ENCODE results near the gene MPIG6B. TPM values are rescaled to one million over a fixed set of nuclear protein-coding genes. Genes with fewer than 3 reads are reported as not detected.

MPIG6B gene, protein sequence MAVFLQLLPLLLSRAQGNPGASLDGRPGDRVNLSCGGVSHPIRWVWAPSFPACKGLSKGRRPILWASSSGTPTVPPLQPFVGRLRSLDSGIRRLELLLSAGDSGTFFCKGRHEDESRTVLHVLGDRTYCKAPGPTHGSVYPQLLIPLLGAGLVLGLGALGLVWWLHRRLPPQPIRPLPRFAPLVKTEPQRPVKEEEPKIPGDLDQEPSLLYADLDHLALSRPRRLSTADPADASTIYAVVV
- polyA plus RNA-seq, result 0.88 TPM
- long read RNA-seq, donor 1, partial matches to known transcripts, result 333 of 593 reads
- long read RNA-seq, donor 1, other reads (novel, unspliced or antisense), result 260 of 593 reads
- long read RNA-seq, donor 2, result 0 reads
- long read RNA-seq, donor 3, result 0 reads
- long read RNA-seq, donor 4, result 0 reads
- long read RNA-seq, donor 5, result 0 reads
- long read RNA-seq, donor 6, result 0 reads
- long read RNA-seq, donor 7, result 0 reads
- long read RNA-seq, donor 8, result 0 reads
- long read RNA-seq, donor 9, result 0 reads
- long read RNA-seq, donor 10, result 0 reads
- long read RNA-seq, donor 11, result 0 reads

GRCh38 chr6:31723245-31723979, at the start of gene MPIG6B:
Gene MPIG6B, plus strand, starts transcription at chr6:31723373. Its CDS starts 11 bp downstream, at chr6:31723384.
- WGBS (ENCODE audit: insufficient coverage, low lambda C conversion rate), result 67% methylated on average over 1 of the region's 46 CpGs
- no peak for DNase-seq
- Histone ChIP-seq H3K4me3 (ENCODE audit: low read length) (no peak within 1 kb of the TSS), H3K36me3 (ENCODE audit: control insufficient read depth, insufficient read depth, low read length) (peaks cover 27% of the 10 kb centered on the region), H3K27me3 (ENCODE audit: control insufficient read depth, insufficient read depth, low read length) (no peaks in the 10 kb centered on the region), H3K9me3 (ENCODE audit: control insufficient read depth, low read depth, low read length) (peaks cover 2% of the 10 kb centered on the region), H3K27ac (ENCODE audit: low read length) (no peak within 1 kb of the TSS), H3K4me1 (ENCODE audit: control insufficient read depth, insufficient read depth, low read length) (peaks cover 16% of the 10 kb centered on the region)

GRCh38 chr6:31676322-31676903, 46.8 kb upstream of the MPIG6B start:
- no peak for DNase-seq
- no peaks in the 10 kb centered on the region for H3K27me3 ChIP-seq (ENCODE audit: control insufficient read depth, insufficient read depth, low read length)
- no CpG with 5 or more reads among the region's 4 CpGs for WGBS (ENCODE audit: insufficient coverage, low lambda C conversion rate)
- H3K27ac ChIP-seq (ENCODE audit: low read length), result no peak overlapping the region
- peaks cover 9% of the 10 kb centered on the region for H3K4me1 ChIP-seq (ENCODE audit: control insufficient read depth, insufficient read depth, low read length)
- no peak overlapping the region for H3K4me3 ChIP-seq (ENCODE audit: low read length)
- peaks cover 20% of the 10 kb centered on the region for H3K36me3 ChIP-seq (ENCODE audit: control insufficient read depth, insufficient read depth, low read length)
- H3K9me3 ChIP-seq (ENCODE audit: control insufficient read depth, low read depth, low read length), result no peaks in the 10 kb centered on the region

- no peak overlapping the region for H3K4me3 ChIP-seq (ENCODE audit: low read length)
- no CpG with 5 or more reads among the region's 6 CpGs for WGBS (ENCODE audit: insufficient coverage, low lambda C conversion rate)
- DNase-seq, result no peak
- H3K9me3 ChIP-seq (ENCODE audit: control insufficient read depth, low read depth, low read length), result no peaks in the 10 kb centered on the region
- peaks cover 9% of the 10 kb centered on the region for H3K4me1 ChIP-seq (ENCODE audit: control insufficient read depth, insufficient read depth, low read length)
- H3K27ac ChIP-seq (ENCODE audit: low read length), result no peak overlapping the region
- no peaks in the 10 kb centered on the region for H3K27me3 ChIP-seq (ENCODE audit: control insufficient read depth, insufficient read depth, low read length)
- H3K36me3 ChIP-seq (ENCODE audit: control insufficient read depth, insufficient read depth, low read length), result peaks cover 15% of the 10 kb centered on the region
These were observed 46.3 kb upstream of the MPIG6B start for GRCh38 chr6:31676904-31677303.

- Histone ChIP-seq H3K27me3 (ENCODE audit: control insufficient read depth, insufficient read depth, low read length) (no peaks in the 10 kb centered on the region), H3K4me1 (ENCODE audit: control insufficient read depth, insufficient read depth, low read length) (peaks cover 9% of the 10 kb centered on the region), H3K36me3 (ENCODE audit: control insufficient read depth, insufficient read depth, low read length) (peaks cover 8% of the 10 kb centered on the region), H3K4me3 (ENCODE audit: low read length) (no peak overlapping the region), H3K9me3 (ENCODE audit: control insufficient read depth, low read depth, low read length) (no peaks in the 10 kb centered on the region), H3K27ac (ENCODE audit: low read length) (no peak overlapping the region)
- WGBS (ENCODE audit: insufficient coverage, low lambda C conversion rate), result 75% methylated on average over 2 of the region's 8 CpGs
- no peak for DNase-seq
These were observed 45.2 kb upstream of the MPIG6B start for GRCh38 chr6:31677955-31678354.

DNA sequence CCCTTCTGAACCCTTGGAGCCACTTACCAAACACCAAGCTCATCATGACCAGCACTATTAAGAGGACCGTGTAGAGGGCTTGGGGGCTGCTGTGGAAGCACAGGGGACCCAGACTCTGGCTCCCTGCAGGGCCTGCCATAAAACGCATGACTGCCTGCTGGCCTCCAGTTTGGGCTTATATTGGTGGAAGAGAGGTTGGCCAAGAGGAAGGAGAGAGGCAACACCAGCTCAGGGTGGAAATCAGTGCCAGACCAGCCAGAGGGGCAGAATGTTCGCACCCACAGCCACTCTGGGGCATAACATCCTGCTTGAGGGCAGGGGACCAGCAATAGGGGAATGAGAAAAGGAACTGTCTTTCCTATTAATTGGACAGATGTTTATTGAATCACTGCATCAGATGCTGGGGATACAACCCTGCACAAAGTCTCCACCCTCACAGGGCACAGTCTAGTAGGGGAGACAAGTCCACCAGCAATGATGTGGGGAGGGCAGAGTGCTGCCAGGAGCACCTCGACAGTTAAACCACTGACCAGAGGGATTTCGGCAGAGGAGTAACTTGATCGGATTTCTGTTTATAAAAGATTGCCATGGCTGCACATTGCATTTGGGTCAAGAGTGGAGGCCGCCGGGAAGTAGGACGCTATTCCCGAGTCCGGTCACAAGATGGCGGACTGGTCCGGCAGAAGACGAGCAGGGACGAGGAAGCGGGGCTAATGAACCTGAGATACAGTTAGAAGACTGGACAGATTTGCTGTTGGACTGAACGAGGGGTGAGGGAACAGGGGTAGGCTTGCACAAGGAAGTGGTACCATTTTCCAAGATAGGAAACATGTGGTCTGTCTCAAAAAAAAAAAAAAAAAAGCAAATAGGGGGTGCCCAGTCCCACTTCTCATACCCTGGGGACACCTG, 42.7 kb upstream of the MPIG6B start, which contains the start of gene LY6G5C:
Gene LY6G5C (minus strand): TSS at position 842 of the 909 bp plus-strand sequence. CDS start 694 bp downstream, at position 148.
- WGBS (ENCODE audit: insufficient coverage, low lambda C conversion rate), result 10% methylated on average over 2 of the region's 17 CpGs
- Histone ChIP-seq H3K4me3 (ENCODE audit: low read length) (peak within 1 kb of the TSS; percentile 53), H3K4me1 (ENCODE audit: control insufficient read depth, insufficient read depth, low read length) (peaks cover 15% of the 10 kb centered on the region), H3K36me3 (ENCODE audit: control insufficient read depth, insufficient read depth, low read length) (no peaks in the 10 kb centered on the region), H3K27ac (ENCODE audit: low read length) (peak within 1 kb of the TSS; percentile 71), H3K9me3 (ENCODE audit: control insufficient read depth, low read depth, low read length) (no peaks in the 10 kb centered on the region), H3K27me3 (ENCODE audit: control insufficient read depth, insufficient read depth, low read length) (no peaks in the 10 kb centered on the region)
- DNase-seq, result peak; percentile 80 to 82

DNA sequence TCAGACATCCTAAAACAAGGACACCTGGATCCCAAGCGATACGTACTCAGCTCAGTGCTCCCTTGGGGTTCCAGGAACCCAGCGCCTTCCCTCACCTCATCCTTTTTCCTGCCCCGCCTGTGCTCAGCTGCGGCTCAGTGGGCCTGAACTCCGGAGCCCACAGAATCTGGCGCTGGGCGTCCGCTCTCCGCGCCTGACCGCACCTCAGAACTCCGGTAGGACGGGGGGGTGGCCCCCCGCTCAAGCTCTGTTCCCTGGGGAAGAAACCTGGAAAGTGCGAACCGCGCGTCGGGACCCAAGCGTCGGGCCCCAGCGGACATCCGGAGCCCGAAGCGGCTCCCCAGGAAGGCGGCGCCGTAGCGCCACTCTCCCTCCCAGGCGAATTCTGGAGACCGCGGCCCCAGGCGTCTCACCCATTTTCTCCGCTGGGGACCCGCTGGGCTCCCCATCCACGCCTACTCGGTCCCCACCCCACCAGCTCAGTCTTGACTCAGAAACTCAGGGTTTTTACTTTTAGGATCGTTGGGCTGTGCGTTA, 42.0 kb upstream of the MPIG6B start:
- Histone ChIP-seq H3K4me3 (ENCODE audit: low read length) (peak overlapping the region; percentile 53), H3K27ac (ENCODE audit: low read length) (peak overlapping the region; percentile 71), H3K36me3 (ENCODE audit: control insufficient read depth, insufficient read depth, low read length) (peaks cover 3% of the 10 kb centered on the region), H3K4me1 (ENCODE audit: control insufficient read depth, insufficient read depth, low read length) (peaks cover 15% of the 10 kb centered on the region), H3K9me3 (ENCODE audit: control insufficient read depth, low read depth, low read length) (no peaks in the 10 kb centered on the region), H3K27me3 (ENCODE audit: control insufficient read depth, insufficient read depth, low read length) (no peaks in the 10 kb centered on the region)
- WGBS (ENCODE audit: insufficient coverage, low lambda C conversion rate), result no CpG with 5 or more reads among the region's 40 CpGs
- peak in 1 of 2 donors; percentile 63 for DNase-seq

DNA sequence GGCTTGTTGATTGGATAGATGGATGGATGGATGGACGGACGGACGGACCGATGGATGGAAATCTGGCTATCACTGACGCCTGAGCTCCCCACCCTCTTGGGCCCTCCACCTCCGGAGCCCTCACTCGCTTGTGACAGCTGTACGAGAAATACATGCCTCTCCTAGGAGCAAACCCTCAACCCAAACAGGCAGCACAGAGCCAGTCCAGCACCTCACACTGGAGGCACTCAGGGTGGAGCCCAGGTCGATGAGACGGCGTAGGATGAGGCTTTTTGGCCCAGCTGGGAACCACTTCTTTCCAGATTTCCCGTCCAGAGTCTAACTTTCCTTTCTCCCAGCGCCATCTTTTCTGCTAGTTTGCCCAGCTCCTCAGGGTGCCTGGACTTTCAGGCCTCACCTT, 39.6 kb upstream of the MPIG6B start:
- H3K27ac ChIP-seq (ENCODE audit: low read length), result peak overlapping the region; percentile 78
- WGBS (ENCODE audit: insufficient coverage, low lambda C conversion rate), result no CpG with 5 or more reads among the region's 13 CpGs

DNA sequence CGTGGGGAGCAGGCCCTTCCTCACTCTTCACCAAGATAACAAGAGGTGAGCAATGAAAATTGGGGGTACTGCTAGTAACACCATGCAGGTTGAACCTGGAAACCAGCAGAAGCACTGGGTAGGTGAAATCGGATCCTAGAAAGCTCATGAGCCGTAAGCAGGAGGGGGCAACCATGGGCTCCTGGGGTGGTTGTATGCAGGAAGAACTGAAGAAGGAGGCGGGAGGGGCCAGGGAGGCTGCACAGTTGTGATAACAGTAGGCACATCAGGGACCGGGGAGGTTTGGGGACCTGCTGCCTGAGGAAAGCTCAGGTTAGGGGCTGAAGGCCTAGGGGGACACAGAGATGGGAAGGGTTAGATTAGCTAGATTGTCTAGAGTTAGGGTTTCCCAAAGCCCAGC, 36.7 kb upstream of the MPIG6B start:
- H3K27ac ChIP-seq (ENCODE audit: low read length), result no peak overlapping the region
- H3K4me1 ChIP-seq (ENCODE audit: control insufficient read depth, insufficient read depth, low read length), result peaks cover 18% of the 10 kb centered on the region
- H3K27me3 ChIP-seq (ENCODE audit: control insufficient read depth, insufficient read depth, low read length), result no peaks in the 10 kb centered on the region
- H3K9me3 ChIP-seq (ENCODE audit: control insufficient read depth, low read depth, low read length), result no peaks in the 10 kb centered on the region
- no peak overlapping the region for H3K4me3 ChIP-seq (ENCODE audit: low read length)
- no CpG with 5 or more reads among the region's 5 CpGs for WGBS (ENCODE audit: insufficient coverage, low lambda C conversion rate)
- peaks cover 54% of the 10 kb centered on the region for H3K36me3 ChIP-seq (ENCODE audit: control insufficient read depth, insufficient read depth, low read length)
- DNase-seq, result no peak

More for the DNA sequence above, 39.6 kb upstream of the MPIG6B start:
- Histone ChIP-seq H3K36me3 (ENCODE audit: control insufficient read depth, insufficient read depth, low read length) (peaks cover 27% of the 10 kb centered on the region), H3K9me3 (ENCODE audit: control insufficient read depth, low read depth, low read length) (no peaks in the 10 kb centered on the region), H3K27me3 (ENCODE audit: control insufficient read depth, insufficient read depth, low read length) (no peaks in the 10 kb centered on the region), H3K4me1 (ENCODE audit: control insufficient read depth, insufficient read depth, low read length) (peaks cover 15% of the 10 kb centered on the region), H3K4me3 (ENCODE audit: low read length) (peak overlapping the region; percentile 51)
- DNase-seq, result peak in 1 of 2 donors; percentile 47

GRCh38 chr6:31687321-31687720, 35.9 kb upstream of the MPIG6B start:
- no CpG with 5 or more reads among the region's 8 CpGs for WGBS (ENCODE audit: insufficient coverage, low lambda C conversion rate)
- H3K9me3 ChIP-seq (ENCODE audit: control insufficient read depth, low read depth, low read length), result no peaks in the 10 kb centered on the region

More at GRCh38 chr6:31687321-31687720, 35.9 kb upstream of the MPIG6B start:
- H3K27me3 ChIP-seq (ENCODE audit: control insufficient read depth, insufficient read depth, low read length), result no peaks in the 10 kb centered on the region
- H3K36me3 ChIP-seq (ENCODE audit: control insufficient read depth, insufficient read depth, low read length), result peaks cover 60% of the 10 kb centered on the region
- H3K4me3 ChIP-seq (ENCODE audit: low read length), result no peak overlapping the region
- peaks cover 18% of the 10 kb centered on the region for H3K4me1 ChIP-seq (ENCODE audit: control insufficient read depth, insufficient read depth, low read length)
- no peak overlapping the region for H3K27ac ChIP-seq (ENCODE audit: low read length)
- no peak for DNase-seq
